NAMALWA (cell line): ENCODE data around the gene PDZK1.
"Not testable (repeated sequence)": the region's sequence is repeated elsewhere in the genome, so short reads cannot be mapped to it uniquely, and the experiment has no call there.

Experiments used
- DNase-seq: peaks from one replicate; pipeline ENCODE4 v3.0.0-alpha.2; 2015; ENCODE audit warnings: low spot score

The PDZK1 gene

DNA sequence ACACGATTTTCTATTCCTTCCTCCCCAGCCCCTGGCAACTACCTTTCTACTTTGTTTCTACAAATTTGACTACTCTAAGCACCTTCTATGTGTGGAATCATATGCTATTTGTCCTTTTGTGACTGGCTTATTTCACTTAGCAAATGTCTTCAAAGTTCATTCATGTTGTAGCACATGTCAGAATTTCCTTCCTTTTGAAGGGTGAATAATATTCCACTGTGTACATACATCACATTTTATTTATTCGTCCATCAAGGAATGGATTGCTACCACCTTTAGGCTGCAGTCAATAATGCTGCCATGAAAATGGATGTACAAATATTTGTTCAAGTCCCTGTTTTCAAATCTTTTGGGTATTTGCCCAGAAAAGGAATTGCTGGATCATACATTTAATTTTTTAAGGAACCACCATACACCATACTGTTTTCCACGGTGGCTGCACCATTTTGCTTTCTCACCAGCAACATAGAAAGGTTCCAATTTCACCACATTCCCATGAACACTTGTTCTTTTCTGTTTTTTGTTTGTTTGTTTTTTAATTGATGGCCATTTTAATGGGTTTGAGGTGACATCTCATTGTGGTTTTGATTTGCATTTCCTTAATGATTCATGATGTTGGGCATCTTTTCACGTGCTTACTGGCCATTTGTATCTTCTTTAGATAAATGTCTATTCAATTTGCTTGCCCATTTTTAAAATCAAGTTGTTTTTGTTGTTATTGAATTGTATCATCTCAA is 3.3 kb upstream of the PDZK1 start:
- no peak for DNase-seq

GRCh38 chr1:145708063-145708462 is 895 bp upstream of the PDZK1 start:
- no peak for DNase-seq

DNA sequence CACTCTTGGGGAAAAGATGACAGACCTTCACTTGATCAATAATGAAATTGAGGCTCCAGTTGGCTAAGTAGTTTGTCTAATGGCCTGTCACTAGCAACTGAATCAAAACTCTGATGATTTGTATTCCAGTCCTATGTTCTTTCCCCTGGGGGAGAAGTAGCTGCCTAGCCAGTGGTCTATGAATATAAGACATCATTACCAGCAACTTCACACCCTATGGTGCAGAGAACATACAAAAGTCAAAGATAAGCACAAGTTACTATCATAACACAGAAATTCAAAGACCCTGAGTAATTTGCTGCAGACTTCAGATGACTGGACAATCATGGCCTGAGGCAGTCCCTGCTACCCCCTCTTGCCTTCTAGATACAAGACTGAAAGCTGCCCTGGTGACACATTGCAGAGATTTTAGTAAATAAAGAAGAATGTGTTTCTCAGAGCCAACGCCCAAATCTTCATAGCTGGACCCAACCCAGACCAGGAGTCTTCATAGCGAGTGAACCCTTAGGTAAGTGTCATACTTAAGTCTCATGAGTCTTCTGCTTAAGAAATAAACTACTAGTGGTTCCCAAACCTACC is 993 bp downstream of the PDZK1 start:
- DNase-seq = no peak

DNA sequence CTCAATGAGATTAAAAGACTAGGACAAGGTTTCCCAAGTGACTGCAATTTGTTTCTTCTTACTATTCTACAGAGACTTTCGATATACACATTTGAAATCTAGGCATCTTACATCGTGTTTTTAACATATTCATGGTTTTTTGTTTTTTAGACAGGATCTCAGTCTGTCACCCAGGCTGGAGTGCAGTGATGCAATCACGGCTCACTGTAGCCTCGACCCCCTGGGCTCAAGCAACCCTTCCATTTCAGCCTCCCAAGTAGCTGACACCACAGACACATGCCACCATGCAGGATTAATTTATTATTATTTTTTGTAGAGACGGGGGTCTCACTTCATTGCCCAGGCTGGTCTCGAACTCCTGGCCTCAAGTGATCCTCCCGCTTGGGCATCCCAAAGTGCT is 1.5 kb downstream of the PDZK1 start:
- DNase-seq = no peak

- no peak for DNase-seq
These were observed 4.3 kb downstream of the PDZK1 start for GRCh38 chr1:145702826-145703225.

GRCh38 chr1:145702052-145702451 is 5.1 kb downstream of the PDZK1 start:
- DNase-seq = no peak

- DNase-seq = no peak
These were observed 5.8 kb downstream of the PDZK1 start for GRCh38 chr1:145701306-145701862.

GRCh38 chr1:145696630-145696960 is 10.6 kb downstream of the PDZK1 start:
- DNase-seq = no peak

DNA sequence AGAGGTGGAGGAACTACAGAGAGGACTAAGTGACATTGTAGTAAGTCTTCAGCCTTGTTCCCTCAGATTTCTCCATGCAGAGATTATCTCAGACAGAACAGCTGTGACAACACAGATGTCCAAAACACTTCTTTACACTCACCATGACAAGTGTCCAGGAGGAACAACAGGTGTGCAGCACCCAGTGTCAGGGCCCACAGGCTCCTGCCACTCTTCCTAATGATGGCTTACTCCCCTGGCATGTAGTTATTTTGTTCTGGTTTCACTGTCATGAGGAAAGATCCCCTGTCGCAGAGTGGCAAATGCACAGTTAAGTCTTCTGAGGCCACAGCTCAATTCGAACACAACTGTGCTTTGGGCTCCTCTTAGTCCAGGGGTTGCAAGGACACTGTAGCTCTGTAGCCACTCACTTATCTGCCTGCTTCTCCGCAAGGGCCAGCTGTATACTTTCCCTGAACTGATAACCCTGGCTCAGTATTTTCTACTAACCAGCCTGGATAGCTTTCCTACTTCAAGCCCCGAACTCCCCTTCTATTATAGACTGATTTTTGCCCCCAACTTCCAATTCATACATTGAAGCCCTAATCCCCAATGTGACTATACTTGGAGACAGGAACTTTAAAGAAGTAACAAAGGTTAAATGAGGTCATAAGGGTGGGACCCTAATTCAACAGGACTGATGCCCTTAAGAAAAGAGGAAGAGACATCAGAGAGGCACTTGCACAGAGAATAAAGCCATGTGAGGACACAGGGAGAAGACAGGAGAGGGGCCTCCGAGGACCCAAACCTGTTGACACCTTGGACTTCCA is 11.1 kb downstream of the PDZK1 start:
- DNase-seq = no peak

DNA sequence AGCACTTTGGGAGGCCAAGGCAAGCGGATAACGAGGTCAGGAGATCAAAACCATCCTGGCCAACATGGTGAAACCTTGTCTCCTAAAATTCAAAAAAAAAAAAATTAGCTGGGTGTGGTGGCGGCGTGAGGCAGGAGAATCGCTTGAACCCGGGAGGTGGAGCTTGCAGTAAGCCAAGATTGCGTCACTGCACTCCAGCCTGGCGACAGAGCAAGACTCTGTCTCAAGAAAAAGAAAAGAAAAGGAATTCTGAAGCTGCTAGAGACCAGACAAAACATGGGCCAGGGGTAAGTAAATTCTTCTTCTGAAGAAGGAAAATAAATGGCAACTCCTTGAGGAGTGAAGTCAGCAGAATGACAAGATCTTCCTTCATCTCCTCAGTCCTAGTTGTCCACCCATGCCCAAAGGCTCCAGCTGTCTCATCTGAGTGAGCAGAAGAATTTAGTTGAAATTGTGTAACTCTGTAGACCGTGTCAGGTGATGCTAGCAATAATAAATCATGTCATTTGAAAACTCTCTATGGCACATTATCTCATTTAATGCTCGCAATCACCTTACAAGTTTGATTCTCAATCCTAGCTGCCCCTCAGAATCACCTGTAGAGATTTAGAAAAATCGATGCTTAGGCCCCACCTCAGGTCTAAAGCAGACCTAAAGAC is 14.3 kb downstream of the PDZK1 start:
- no peak for DNase-seq

GRCh38 chr1:145690587-145691558 is 16.3 kb downstream of the PDZK1 start:
- peak; percentile 43 for DNase-seq

GRCh38 chr1:145689922-145690321 is 17.2 kb downstream of the PDZK1 start:
- DNase-seq = no peak

DNA sequence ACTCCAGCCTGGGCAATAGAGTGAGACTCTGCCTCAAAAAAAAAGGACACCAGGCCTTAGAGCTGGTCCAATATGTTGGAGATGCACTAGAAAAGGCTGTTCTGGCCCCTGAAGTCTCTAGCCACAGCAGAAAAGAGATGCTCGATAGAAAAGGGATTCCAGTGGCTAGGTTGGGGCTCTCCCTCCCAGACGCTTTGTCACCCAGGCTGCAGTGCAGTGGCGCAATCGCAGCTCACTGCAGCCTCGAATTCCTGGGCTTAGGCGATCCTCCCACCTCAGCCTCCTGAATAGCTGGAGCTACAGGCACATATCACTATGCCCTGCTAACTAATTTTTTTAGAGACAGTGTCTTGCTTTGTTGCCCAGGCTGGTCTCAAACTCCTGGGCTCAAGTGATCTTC is 18.2 kb downstream of the PDZK1 start:
- DNase-seq = no peak

DNA sequence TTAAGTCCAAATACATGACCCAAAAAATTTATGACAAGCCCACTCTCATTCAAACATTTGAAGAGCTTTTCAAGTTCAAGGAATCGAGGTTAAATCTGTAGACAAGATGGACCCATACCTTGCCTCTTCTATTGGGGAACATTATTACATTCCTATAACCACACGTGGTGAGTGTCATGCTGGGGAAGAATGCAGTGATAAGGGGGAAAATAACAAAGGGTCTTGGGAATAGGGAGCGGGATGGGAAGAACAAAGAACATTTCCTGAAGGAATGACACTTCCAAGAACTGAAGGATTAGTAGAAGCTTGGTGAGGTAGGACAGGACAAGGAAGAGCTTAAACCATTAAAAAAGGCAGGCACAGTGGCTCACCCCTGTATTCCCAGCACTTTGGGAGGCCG is 18.8 kb downstream of the PDZK1 start:
- DNase-seq = no peak

DNA sequence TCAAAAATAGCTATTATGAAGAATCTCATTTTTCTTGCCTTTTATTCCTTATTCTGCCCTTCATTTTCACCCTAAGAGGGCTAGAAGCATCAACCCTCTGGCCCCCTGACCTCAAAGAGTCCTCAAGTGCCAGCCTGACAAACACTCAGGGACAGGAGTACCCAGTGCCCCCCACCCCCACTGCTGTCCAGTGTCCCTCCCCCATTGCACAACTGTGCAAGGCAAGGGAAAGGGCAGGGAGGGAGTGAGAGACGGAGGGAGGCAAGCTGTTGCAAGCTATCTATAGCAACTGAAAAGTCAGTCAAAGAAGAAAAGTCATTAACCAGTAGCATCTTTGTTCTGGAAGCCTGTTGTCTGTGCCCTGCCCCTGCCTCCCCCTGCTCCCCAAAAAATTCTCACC is 21.1 kb downstream of the PDZK1 start:
- DNase-seq = not testable (repeated sequence)

GRCh38 chr1:145684858-145685257 is 22.3 kb downstream of the PDZK1 start:
- not testable (repeated sequence) for DNase-seq

- DNase-seq = not testable (repeated sequence)
These were observed 34.0 kb downstream of the PDZK1 start for GRCh38 chr1:145673217-145673616.

DNA sequence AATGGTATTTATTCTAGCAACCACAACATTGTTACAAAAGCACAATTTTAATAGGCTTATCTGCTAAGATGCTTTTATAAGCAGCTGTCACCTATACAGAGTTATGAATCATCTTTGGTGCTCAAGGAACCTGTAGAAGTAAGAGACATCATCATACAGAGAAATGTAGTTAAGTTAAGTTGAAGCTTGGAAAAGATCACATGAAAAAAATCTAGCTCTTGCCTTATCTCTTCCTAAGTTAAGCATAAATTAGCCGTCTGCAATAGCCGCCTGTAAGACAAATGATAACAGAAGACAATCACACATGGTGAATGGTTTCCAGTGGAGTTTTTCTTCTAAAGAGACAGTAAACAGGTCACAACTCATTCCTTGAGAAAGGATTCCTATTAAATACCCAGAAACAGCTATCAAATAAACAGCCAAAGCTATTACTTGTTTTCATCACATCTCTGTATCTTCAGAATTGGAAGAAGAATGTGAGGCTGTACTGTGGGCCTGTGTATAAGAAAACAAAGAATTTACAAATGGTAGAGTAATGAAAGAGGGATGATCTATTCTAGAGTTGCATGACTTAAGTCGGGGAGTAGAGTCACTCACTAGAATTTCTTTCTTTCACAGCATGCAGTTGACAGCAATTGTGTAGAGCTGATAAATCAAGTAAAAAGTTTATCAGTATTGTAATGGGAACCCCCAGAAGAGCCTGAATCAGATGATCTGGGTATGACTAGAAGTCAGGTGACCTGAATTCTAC is 36.0 kb downstream of the PDZK1 start:
- not testable (repeated sequence) for DNase-seq

- not testable (repeated sequence) for DNase-seq
These were observed 42.2 kb downstream of the PDZK1 start for GRCh38 chr1:145665015-145665414.

DNA sequence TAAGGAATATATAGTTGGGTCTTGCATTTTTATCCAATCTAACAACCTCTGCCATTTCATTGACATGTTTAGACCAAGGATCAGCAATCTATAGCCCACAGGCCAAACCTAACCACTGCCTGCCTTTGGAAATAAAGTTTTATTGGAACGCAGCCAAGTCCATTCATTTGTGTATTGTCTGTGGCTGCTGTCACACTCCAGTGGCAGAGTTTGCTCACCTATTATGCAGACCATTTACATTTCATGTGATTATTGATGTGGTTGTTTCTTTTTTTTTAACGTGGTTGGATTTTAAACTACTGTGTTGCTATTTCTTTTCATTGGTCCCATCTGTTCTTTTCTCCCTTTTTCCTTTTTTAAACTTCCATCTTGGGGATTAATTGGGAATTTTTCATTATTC is 44.7 kb downstream of the PDZK1 start:
- DNase-seq = not testable (repeated sequence)
